GM23338 (cell line): ENCODE measurements around the gene CYB5R3.

Experiments used
- CREB1 ChIP-seq: fragments of 250-450 bp; sonication (Bioruptor Pico); IDR thresholded peaks from 2 replicates; pipeline ENCODE4 v1.5.0; 2020; ENCODE audit warnings: low read depth, mild to moderate bottlenecking, moderate library complexity
- CTCF ChIP-seq, 2 experiments: fragments of 200-600 bp in 1 of 2; sonication (generic) in 1 of 2; conservative IDR thresholded peaks; 2 replicates each; pipeline versions ENCODE4 v1.5.1 to v1.6.1; 2016 to 2017; ENCODE audit warnings: antibody characterized with exemption in 2 of 2, low read depth in 2 of 2, mild to moderate bottlenecking in 2 of 2, moderate library complexity in 1 of 2
- EZH2 ChIP-seq: fragments of 200-600 bp; sonication (generic); IDR thresholded peaks from one replicate; pipeline ENCODE4 v1.8.0; 2017; ENCODE audit warnings: antibody characterized with exemption, mild to moderate bottlenecking, low read depth; ENCODE audit not compliant: unreplicated experiment
- EZH2phosphoT487 ChIP-seq: fragments of 200-600 bp; sonication (generic); IDR thresholded peaks from one replicate; pipeline ENCODE4 v1.8.1; 2018; ENCODE audit warnings: antibody characterized with exemption; ENCODE audit not compliant: unreplicated experiment
- JUNB ChIP-seq: IDR thresholded peaks from one replicate; pipeline ENCODE4 v1.6.1; 2016; ENCODE audit warnings: antibody characterized with exemption; ENCODE audit not compliant: unreplicated experiment
- NANOG ChIP-seq: IDR thresholded peaks from 2 replicates; pipeline ENCODE4 v1.6.1; 2016; ENCODE audit warnings: antibody characterized with exemption, borderline replicate concordance
- POLR2AphosphoS5 ChIP-seq: IDR thresholded peaks from 2 replicates; pipeline ENCODE4 v1.6.1; 2016; ENCODE audit warnings: antibody characterized with exemption, low read depth
- STAT1 ChIP-seq: IDR thresholded peaks from one replicate; pipeline ENCODE4 v1.6.1; 2016; ENCODE audit warnings: antibody characterized with exemption; ENCODE audit not compliant: unreplicated experiment
- ZNF114 ChIP-seq: fragments of 250-450 bp; sonication (Bioruptor Pico); IDR thresholded peaks from 2 replicates; pipeline ENCODE4 v1.5.0; 2020; ENCODE audit warnings: mild to moderate bottlenecking, moderate library complexity
- ZNF331 ChIP-seq: fragments of 250-450 bp; sonication (Bioruptor Pico); IDR thresholded peaks from 2 replicates; pipeline ENCODE4 v1.5.0; 2020; ENCODE audit warnings: low read depth, mild to moderate bottlenecking, moderate library complexity
- TF ChIP-seq, protein P1 (sequence below): IDR thresholded peaks from one replicate; pipeline ENCODE4 v1.6.1; 2018; ENCODE audit warnings: antibody characterized with exemption; ENCODE audit not compliant: unreplicated experiment
- TF ChIP-seq, protein P2 (sequence below): IDR thresholded peaks from 2 replicates; pipeline ENCODE4 v1.6.1; 2016; ENCODE audit warnings: antibody characterized with exemption

DNA sequence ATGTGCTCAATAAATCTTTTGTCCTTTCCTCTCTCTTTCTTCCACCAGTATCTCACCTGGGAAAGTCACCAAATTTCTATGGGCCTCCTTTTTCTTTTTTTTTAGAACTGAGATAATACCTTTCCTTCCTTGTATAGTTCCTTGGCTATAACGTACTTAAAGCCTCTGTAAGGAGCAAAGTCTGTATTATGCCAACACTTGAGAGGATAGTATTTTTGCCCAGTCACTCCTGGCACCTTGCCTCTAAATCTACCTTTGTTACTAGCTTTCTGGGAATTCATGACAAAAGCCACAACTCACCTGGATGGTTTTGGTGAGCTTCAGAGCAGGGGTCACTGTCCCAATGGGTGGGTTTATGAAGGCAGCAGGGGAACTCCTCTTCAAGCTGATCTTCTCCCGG, 46.7 kb downstream of the CYB5R3 start:
- no peak for TF ChIP-seq CTCF (conservative IDR thresholded peaks at IDR 0.05; ENCODE audit: low read depth in 2 of 2)
- no peak for TF ChIP-seq EZH2phosphoT487
- TF ChIP-seq JUNB: no peak
- TF ChIP-seq POLR2AphosphoS5: no peak
- TF ChIP-seq, protein P1, sequence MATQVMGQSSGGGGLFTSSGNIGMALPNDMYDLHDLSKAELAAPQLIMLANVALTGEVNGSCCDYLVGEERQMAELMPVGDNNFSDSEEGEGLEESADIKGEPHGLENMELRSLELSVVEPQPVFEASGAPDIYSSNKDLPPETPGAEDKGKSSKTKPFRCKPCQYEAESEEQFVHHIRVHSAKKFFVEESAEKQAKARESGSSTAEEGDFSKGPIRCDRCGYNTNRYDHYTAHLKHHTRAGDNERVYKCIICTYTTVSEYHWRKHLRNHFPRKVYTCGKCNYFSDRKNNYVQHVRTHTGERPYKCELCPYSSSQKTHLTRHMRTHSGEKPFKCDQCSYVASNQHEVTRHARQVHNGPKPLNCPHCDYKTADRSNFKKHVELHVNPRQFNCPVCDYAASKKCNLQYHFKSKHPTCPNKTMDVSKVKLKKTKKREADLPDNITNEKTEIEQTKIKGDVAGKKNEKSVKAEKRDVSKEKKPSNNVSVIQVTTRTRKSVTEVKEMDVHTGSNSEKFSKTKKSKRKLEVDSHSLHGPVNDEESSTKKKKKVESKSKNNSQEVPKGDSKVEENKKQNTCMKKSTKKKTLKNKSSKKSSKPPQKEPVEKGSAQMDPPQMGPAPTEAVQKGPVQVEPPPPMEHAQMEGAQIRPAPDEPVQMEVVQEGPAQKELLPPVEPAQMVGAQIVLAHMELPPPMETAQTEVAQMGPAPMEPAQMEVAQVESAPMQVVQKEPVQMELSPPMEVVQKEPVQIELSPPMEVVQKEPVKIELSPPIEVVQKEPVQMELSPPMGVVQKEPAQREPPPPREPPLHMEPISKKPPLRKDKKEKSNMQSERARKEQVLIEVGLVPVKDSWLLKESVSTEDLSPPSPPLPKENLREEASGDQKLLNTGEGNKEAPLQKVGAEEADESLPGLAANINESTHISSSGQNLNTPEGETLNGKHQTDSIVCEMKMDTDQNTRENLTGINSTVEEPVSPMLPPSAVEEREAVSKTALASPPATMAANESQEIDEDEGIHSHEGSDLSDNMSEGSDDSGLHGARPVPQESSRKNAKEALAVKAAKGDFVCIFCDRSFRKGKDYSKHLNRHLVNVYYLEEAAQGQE: no peak
- TF ChIP-seq EZH2: no peak
- TF ChIP-seq STAT1: no peak
- no peak for TF ChIP-seq CREB1 (CRISPR knock-in tag)
- TF ChIP-seq, protein P2, sequence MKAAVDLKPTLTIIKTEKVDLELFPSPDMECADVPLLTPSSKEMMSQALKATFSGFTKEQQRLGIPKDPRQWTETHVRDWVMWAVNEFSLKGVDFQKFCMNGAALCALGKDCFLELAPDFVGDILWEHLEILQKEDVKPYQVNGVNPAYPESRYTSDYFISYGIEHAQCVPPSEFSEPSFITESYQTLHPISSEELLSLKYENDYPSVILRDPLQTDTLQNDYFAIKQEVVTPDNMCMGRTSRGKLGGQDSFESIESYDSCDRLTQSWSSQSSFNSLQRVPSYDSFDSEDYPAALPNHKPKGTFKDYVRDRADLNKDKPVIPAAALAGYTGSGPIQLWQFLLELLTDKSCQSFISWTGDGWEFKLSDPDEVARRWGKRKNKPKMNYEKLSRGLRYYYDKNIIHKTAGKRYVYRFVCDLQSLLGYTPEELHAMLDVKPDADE: no peak
- no peak for TF ChIP-seq ZNF331 (CRISPR knock-in tag)
- TF ChIP-seq ZNF114: no peak
- no peak for TF ChIP-seq NANOG
